Pancreas (tissue), 10 donors: ENCODE data around the gene HBP1. TPM values are rescaled to one million over a fixed set of nuclear protein-coding genes. Genes with fewer than 3 reads are reported as not detected.
A peak's percentile ranks its signal among the peaks of the same experiment; 100 is the strongest.

ENCODE experiments used
- ATAC-seq, 4 donors: fragments of 200-7000 bp; cut with Tn5 transposase; one replicate each; pipeline versions ENCODE4 v1.8.0 to v1.9.1; 2020; ENCODE audit warnings: mild to moderate bottlenecking in 4 of 4, moderate library complexity in 4 of 4
- DNase-seq, 6 donors: peaks; one replicate each; pipeline ENCODE4 v3.0.0-alpha.2; 2020
- FAIRE-seq: peaks from 2 replicates; lab custom pipeline; 2012; peaks lifted over from hg19 to GRCh38; lab: Jason Lieb, UNC
- H3K27ac ChIP-seq, 4 donors: fragments of 200-600 bp; sonication (generic); 1 replicate in 3 of 4; 2 replicates in 1 of 4; pipeline versions ENCODE4 v1.5.0 to v1.8.0; 2020
- H3K27me3 ChIP-seq, 4 donors: fragments of 200-600 bp; one replicate each; pipeline ENCODE4 v1.8.0; 2021
- H3K36me3 ChIP-seq, 3 donors: fragments of 200-600 bp; sonication (generic) in 1 of 3; one replicate each; pipeline versions ENCODE4 v1.5.0 to v1.8.0; 2020 to 2021
- H3K4me1 ChIP-seq, 3 donors: fragments of 200-600 bp; one replicate each; pipeline ENCODE4 v1.8.0; 2021
- H3K4me3 ChIP-seq, 4 donors: fragments of 200-600 bp; sonication (generic) in 2 of 4; one replicate each; pipeline versions ENCODE4 v1.5.0 to v1.8.0; 2020 to 2021
- H3K9me3 ChIP-seq, 4 donors: fragments of 200-600 bp; one replicate each; pipeline ENCODE4 v1.8.0; 2021
- CTCF ChIP-seq, 4 donors: fragments of 200-600 bp; sonication (generic) in 3 of 4; IDR thresholded peaks; one replicate each; pipeline versions ENCODE4 v1.5.0 to v1.8.0; 2021; ENCODE audit warnings: antibody characterized with exemption in 4 of 4
- WGBS, 2 donors: extraction: QIAGEN DNeasy Blood & Tissue Kit; methylation state at CpG; one replicate each; pipeline ENCODE4 v1.1.7; 2013; 5-methylcytosine and 5-hydroxymethylcytosine counted together
- intact Hi-C, 3 donors: fragments of 100-400 bp; cut with DNase I; formaldehyde crosslinking; loops; one replicate each; pipeline versions ENCODE4 v1.11.1 to v1.14.2; 2022
- polyA plus RNA-seq, 2 donors: library from polyadenylated mRNA; stranded (reverse); fragments of 200-250 nt; gene quantifications; one replicate each; pipeline ENCODE4 v1.2.3, GENCODE V29; 2013
- total RNA-seq, 6 donors: library from RNA; stranded (reverse); fragmentation: NEBNext Ultra II Directional in 4 of 6; extraction: Animal tissue kit (Norgen Biotek cat#: 25700) in 4 of 6; gene quantifications; one replicate each; pipeline versions ENCODE4 v1.2.1 to v1.2.4, GENCODE V29; 2021 to 2023
- donor health status: healthy with polysubstance abuse.
- donor health status: DM: no; HTN: no; CAD: no; lungs with moderate emphysema.
- donor health status: DM: no; HTN: no; CAD: no.
- donor health status: control.
- donor health status: control.
- donor health status: Bipolar disorder and iron deficiency.
- donor health status: DM: yes; HTN: yes; CAD: no.
- donor health status: DM: no; HTN: no; CAD: no.
- donor health status: DM: no; HTN: no; CAD: no.
- donor health status: DM: yes; HTN: yes; CAD: no.

HBP1 gene
- total RNA-seq (10 to 100 TPM; 22.6 to 50.4 (median 32.2) TPM), polyA plus RNA-seq (10 to 100 TPM; 13.3 to 19.4 TPM)

- peak; percentile 91 to 100 (median 99) for DNase-seq
- FAIRE-seq, result peak; percentile 98
- WGBS, 2 donors, result 0% methylated on average over 43 to 44 of the region's 44 CpGs
- intact Hi-C loops, result no loop called here
- no peaks in the 10 kb centered on the region for H3K36me3 ChIP-seq
- no peak for TF ChIP-seq CTCF (IDR thresholded peaks at IDR 0.05)
- peak; percentile 81 to 92 (median 85) for ATAC-seq
- H3K4me3 ChIP-seq, result peak within 1 kb of the TSS; percentile 56 to 73 (median 62)
- peak within 1 kb of the TSS; percentile 91 to 99 (median 96) for H3K27ac ChIP-seq
- no peaks in the 10 kb centered on the region for H3K9me3 ChIP-seq
- H3K4me1 ChIP-seq, result peaks cover 17 to 33% (median 31%) of the 10 kb centered on the region in 3 donors
- H3K27me3 ChIP-seq, result no peaks in the 10 kb centered on the region
These were observed at the start of gene HBP1 for GRCh38 chr7:107168233-107169119. Gene HBP1, plus strand, starts transcription at chr7:107169003. Its CDS starts 10,891 bp downstream, at chr7:107179894.

DNA sequence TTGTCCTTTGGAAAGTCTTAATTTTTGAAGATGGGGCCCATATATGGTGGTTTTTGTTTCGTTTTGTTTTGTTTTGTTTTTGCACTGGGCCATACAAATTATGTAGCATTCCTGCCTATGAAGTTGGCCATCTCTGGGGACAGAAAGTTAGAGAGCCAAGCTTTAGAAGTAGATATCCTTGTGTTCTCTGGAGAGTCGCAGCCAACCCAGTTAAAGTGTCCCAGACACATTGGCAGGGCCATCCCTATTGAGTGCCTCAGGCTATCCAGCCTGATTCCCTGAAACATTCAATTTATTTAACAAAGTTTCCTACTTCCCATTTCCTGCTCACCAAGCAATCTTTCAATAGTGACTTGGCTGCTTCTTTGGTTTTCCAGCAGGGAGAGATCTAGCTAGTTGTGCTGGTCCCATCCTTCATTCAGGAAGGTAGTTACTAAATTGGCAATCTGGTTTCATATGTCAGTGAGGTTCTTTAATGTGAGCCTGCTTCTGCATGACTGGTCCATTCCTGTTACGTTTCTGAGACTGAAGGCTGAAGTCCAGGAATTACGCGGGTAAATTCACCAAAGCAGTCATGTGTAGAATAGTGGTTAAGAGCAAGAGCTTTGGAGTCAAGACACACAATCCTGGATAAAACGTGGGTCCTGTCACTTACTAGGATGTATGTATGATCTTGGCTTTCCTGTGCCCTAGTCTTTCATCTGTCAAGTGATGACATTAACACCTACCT lies 49.3 kb upstream of the HBP1 start:
- H3K4me1 ChIP-seq, result no peaks in the 10 kb centered on the region
- ATAC-seq, result no peak
- no peak for FAIRE-seq
- H3K27me3 ChIP-seq, result no peaks in the 10 kb centered on the region
- no peak for DNase-seq
- no peak overlapping the region for H3K27ac ChIP-seq
- WGBS, 2 donors, result 76% methylated on average over 6 of the region's 6 CpGs
- H3K9me3 ChIP-seq, result no peaks in the 10 kb centered on the region
- no peaks in the 10 kb centered on the region for H3K36me3 ChIP-seq
- no peak for TF ChIP-seq CTCF (IDR thresholded peaks at IDR 0.05)
- intact Hi-C loops, result no loop called here
- H3K4me3 ChIP-seq, result no peak overlapping the region

- 34 to 52% methylated on average over 4 of the region's 4 CpGs for WGBS, 2 donors
- H3K36me3 ChIP-seq, result no peaks in the 10 kb centered on the region
- ATAC-seq, result no peak
- no peak overlapping the region for H3K27ac ChIP-seq
- FAIRE-seq, result no peak
- no peaks in the 10 kb centered on the region for H3K27me3 ChIP-seq
- no peak for DNase-seq
- intact Hi-C loops, result no loop called here
- no peaks in the 10 kb centered on the region for H3K9me3 ChIP-seq
- no peaks in the 10 kb centered on the region for H3K4me1 ChIP-seq
- TF ChIP-seq CTCF (IDR thresholded peaks at IDR 0.05), result no peak
- H3K4me3 ChIP-seq, result no peak overlapping the region
These were observed 46.3 kb upstream of the HBP1 start for GRCh38 chr7:107122486-107122911.

DNA sequence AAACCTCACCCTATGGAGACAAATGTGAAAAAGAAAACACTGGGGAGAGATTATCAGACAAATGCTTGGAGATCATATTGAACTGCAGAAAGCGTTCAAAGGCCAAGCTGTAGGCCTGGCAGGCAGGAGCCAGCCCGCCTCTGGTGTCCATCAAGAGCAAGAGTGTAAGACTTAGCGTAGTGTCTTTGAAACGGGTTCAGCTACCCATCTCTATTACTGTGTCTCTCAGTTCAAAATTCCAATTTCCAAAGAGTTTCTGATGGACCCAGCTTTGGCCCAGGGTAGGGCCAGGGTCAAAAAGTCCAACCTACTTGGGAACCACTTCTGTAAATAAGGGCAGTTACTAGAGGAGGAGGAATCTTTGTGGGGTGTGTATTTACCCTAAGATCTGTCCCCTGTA lies 45.4 kb upstream of the HBP1 start:
- no peak overlapping the region for H3K4me3 ChIP-seq
- H3K36me3 ChIP-seq, result no peaks in the 10 kb centered on the region
- DNase-seq (no peak), FAIRE-seq (no peak), ATAC-seq (no peak)
- intact Hi-C loops, result no loop called here
- no peaks in the 10 kb centered on the region for H3K4me1 ChIP-seq
- no peak for TF ChIP-seq CTCF (IDR thresholded peaks at IDR 0.05)
- no peaks in the 10 kb centered on the region for H3K27me3 ChIP-seq
- no peaks in the 10 kb centered on the region for H3K9me3 ChIP-seq
- WGBS, 2 donors, result 91 to 93% methylated on average over 4 of the region's 4 CpGs
- H3K27ac ChIP-seq, result no peak overlapping the region
